Stimulated activated CD4-positive, alpha-beta T cell treated with anti-CD3 and anti-CD28 coated beads, TNF-alpha, amount 100 ng/mL, for 48 hours (primary cell): Measurements from ENCODE around the gene TMEM52.
"Not testable (repeated sequence)": the region's sequence is repeated elsewhere in the genome, so short reads cannot be mapped to it uniquely, and the experiment has no call there.

Experiments
- DNase-seq, 3 donors: peaks; one replicate each; pipeline ENCODE4 v3.0.0-alpha.2; 2020; ENCODE audit warnings: low read depth in 3 of 3

The TMEM52 gene

DNA sequence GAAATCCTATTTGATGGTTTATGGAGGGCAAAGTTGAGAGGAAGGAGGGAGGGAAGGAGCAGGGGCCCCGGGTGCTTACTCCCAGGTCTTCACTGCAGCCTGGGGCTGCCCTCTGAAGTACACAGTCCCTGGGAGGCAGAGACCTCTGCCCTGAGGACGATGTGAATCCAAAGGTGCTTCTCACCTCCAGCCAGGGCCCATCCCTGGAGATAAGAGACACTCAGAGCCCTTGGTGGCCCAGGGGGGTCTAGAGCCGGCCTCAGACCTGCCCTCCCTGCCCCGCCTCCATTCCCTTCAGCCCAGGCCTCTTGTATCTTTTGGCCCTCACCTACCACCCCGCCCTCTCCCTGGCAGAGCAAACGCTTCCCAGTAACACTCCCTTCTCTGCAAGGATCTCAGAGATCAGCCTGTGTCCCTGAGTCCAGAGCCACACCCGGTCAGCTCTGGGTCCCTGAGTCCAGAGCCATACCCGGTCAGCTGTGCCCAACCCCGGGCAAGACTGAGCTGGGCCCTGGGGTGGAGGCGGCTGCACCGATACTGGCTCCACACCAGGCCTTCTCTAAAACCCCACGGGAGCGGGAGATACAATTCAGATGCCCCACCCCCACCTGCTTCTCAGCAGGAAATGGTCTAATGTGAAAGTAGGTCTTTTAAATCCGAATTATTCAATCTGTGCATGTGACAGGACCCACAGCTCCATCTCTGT, 24.6 kb downstream of the TMEM52 start:
- DNase-seq, result no peak

GRCh38 chr1:1893997-1894353, 25.1 kb downstream of the TMEM52 start:
- DNase-seq, result no peak

- no peak for DNase-seq
Measured at GRCh38 chr1:1893291-1893985, 25.6 kb downstream of the TMEM52 start.

- no peak for DNase-seq
Measured at GRCh38 chr1:1892763-1893120, 26.3 kb downstream of the TMEM52 start.

GRCh38 chr1:1892079-1892762, 26.9 kb downstream of the TMEM52 start:
- DNase-seq, result no peak

- peak; percentile 44 to 65 (median 46) for DNase-seq
Measured at GRCh38 chr1:1891349-1892078, 27.6 kb downstream of the TMEM52 start.

DNA sequence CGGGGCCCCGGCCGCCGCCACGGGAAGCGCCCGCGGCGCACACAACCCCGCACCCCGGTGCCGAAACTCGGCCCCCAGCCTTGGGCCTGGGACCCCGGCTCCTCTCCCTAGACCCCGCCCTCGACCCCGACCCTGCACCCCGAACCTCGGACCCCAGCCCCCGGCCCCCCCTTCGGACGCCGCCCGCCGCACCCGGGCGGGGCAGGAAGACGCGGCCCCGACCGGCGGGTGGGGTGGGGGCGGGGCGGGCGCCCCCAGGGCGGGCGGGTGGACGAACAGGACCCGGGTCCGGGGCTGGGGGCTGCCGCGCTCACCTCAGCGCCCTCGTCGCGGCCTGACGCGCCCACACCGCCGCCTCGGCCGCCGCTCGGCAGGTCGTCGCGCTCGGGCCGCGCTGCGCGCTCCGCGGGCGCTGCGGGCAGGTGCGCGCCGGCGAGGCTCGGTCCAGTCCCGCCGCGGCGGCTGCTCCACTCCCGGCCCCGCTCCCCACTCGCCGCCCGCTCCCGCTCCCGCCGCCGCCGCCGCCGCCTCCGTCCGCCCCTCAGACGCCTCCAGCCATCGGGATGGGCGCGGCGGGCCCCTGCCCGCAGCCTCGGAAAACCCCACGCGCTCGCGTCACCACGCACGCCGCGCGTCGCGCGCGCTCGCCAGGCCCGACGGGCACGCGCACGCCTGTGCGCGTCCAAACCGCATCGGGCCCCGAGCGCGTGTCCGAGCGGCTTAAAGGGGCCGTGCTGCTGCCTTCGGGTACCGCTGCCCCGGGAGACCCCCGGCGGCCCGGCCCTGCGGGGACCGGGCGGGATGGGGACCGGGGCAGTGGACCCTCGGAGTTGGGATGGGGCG, 28.4 kb downstream of the TMEM52 start, which contains the start of gene GNB1:
GNB1 (minus strand) TSS at position 582 of the 843 bp plus-strand sequence. CDS start 65,634 bp downstream, outside the sequence.
- DNase-seq, result peak; percentile 73 to 80 (median 74)

DNA sequence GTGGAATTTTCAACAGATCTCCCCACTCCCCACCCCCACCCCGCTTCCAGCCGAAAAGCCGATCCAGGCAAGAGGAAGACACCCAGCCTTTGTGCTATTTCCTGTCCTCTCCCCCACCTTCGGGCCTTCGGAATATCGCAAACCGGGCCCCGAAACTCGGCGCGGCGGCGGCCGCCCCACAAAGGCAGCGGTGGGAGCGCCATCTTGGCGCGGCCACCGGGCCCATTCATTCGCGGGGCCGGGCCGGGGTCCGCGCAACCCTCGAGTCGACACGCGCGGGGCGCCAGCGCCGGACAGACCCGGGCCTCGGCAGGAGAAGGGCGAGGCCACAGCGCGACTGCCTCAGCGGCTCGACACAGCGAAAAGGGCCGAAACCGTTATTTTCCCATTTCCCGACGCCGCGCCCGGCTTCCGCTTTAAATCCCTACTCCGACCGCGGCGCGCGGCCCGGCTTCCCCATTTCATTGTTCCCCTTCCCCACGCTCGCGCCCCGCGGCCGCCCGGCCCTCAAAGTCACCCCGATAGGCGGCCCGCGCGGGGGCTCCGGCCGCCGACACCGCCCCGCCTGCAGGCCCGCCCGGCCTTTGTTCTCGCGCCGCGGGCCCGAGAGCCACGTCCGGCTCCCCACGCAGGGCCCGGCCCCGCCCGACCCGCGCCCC, 29.1 kb downstream of the TMEM52 start:
- DNase-seq, result peak in 1 of 3 donors; percentile 34

- DNase-seq, result no peak
Measured at GRCh38 chr1:1889090-1889750, 29.9 kb downstream of the TMEM52 start.

GRCh38 chr1:1883890-1884289, 35.2 kb downstream of the TMEM52 start:
- DNase-seq, result not testable (repeated sequence)

DNA sequence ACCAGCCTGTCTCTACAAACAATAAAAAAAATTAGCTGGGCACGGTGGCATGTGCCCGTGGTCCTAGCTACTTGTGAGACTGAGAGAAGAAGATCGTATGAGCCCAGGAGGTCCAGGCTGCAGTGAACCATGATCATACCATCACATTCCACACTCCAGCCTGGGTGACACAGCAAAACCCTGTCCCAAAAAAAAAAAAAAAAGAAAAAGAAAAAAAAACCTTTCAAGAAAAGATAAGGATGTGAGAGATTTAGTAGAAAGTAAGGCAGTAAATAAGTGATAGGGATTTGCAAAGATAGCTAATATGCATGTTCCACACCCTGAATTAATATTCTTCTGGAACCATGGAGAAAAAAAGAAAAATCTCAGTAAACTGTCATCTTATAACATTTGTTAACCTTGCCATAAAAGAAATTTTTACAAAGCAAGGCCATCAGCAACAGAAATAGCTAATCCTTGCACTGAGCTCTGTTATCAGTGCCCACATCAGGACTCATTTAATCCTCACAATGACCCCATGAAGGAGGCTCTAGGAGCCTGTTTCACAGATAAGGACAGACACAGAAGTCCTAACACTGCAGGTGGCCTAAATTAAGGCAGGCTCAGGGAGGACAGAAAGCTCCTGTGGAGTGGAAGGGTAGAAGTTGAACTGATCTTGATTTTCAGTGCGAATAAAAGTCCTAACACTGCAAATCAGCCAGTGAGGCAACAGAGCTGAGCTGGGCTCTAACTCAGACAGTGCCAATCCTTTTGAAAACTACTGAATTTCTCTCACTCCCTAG, 35.8 kb downstream of the TMEM52 start:
- DNase-seq, result no peak

GRCh38 chr1:1881727-1882126, 37.4 kb downstream of the TMEM52 start:
- DNase-seq, result no peak

- no peak for DNase-seq
Measured at GRCh38 chr1:1880617-1881312, 38.3 kb downstream of the TMEM52 start.

DNA sequence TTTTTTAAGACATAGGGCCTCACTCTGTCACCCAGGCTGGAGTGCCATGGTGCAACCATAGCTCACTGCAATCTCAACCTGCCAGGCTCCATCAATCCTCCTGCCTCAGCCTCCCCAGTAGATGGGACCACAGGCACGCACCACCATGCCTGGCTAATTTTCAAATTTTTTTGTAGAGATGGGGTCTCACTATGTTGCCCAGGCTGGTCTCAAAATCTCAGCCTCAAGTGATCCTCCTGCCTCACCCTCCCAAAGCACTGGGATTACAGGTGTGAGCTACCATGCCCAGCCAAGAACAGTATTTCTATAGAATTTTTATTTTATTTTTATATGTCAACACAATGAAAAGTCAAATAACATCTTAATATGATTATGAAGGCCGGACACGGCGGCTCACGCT, 39.1 kb downstream of the TMEM52 start:
- DNase-seq, result no peak

- DNase-seq, result no peak
Measured at GRCh38 chr1:1877865-1878436, 41.1 kb downstream of the TMEM52 start.

GRCh38 chr1:1876335-1876930, 42.6 kb downstream of the TMEM52 start:
- DNase-seq, result no peak

- DNase-seq, result peak in 1 of 3 donors; percentile 39
Measured at GRCh38 chr1:1875932-1876331, 43.1 kb downstream of the TMEM52 start.

GRCh38 chr1:1874901-1875300, 44.2 kb downstream of the TMEM52 start:
- DNase-seq, result no peak
